A549 treated with ZK216348 at 1 μM for 4 hours (cell line): ENCODE results near the gene NPS. TPM values are rescaled to one million over a fixed set of nuclear protein-coding genes. Genes with fewer than 3 reads are reported as not detected.

Experiments used
- total RNA-seq: library from RNA; stranded (reverse); fragments of 200-300 nt; extraction: Qiagen RNA extraction; gene quantifications from 5 replicates; pipeline ENCODE4 v1.2.3, GENCODE V29; 2022; ENCODE audit warnings: low read depth

Gene NPS
- total RNA-seq = not detected in 5 replicates

DNA sequence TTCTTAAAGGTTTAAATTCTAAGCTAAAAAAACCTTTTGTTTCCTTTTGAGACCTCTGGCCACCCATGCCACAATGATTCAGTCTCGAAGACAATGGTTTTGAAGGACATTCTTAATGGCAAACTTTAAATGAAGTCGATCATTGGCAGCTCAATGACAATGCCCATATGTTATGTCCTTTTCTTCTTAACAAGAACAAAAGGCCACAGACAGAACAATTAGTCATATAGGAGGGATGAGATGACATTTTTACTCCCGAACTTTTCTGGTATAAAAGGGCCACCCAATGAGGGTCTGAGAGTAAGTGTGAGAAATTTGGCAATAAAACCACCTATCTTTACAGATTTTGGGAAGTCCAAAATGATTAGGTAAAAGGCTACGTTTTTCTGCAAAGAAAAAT is at the start of gene NPS:
Gene NPS, plus strand, starts transcription at position 301 of the 400 bp plus-strand sequence. Its CDS starts 60 bp downstream, at position 361.

Other genes with a start within 250 kb of the NPS start
- not detected in 5 replicates for gene FOXI2, start 187.9 kb downstream of the NPS start, total RNA-seq